GM10248 (cell line): ENCODE data around the gene CATSPERD.

Source experiments
- CTCF ChIA-PET: fragments of 300-600 bp; sonication (Branson Sonifier 250); formaldehyde crosslinking; extraction: SDS; loops from one replicate; lab custom pipeline; 2021; ENCODE audit warnings: antibody characterized with exemption; lab: Yijun Ruan, JAX
- POLR2A ChIA-PET: fragments of 350-650 bp; sonication (Branson Sonifier 250); formaldehyde crosslinking; extraction: SDS; loops from one replicate; lab custom pipeline; 2020; ENCODE audit warnings: antibody characterized with exemption; lab: Yijun Ruan, JAX
- DNase-seq: peaks from one replicate; pipeline ENCODE4 v3.0.0; 2012; ENCODE audit errors: extremely low spot score
- TF ChIP-seq, protein P1 (sequence below): IDR thresholded peaks from 2 replicates; pipeline ENCODE4 v1.5.1; 2012; ENCODE audit warnings: mild to moderate bottlenecking, low read depth; ENCODE audit errors: extremely low read depth, missing control alignments, control extremely low read depth

The CATSPERD gene

GRCh38 chr19:5707576-5708575 lies 12.6 kb upstream of the CATSPERD start:
- CTCF ChIA-PET, result interaction anchor here (1.5 to 7.9 kb wide), 2 partner anchors 13 to 20 kb away, joined by 4 to 64 read pairs; partner anchors contain the start of genes CATSPERD, LONP1 and RPL36
- POLR2A ChIA-PET, result interaction anchor here (1.1 to 2.0 kb wide), 2 partner anchors 13 to 17 kb away, joined by 5 to 9 read pairs; partner anchors contain the start of genes CATSPERD and LONP1

GRCh38 chr19:5711025-5711424 lies 9.4 kb upstream of the CATSPERD start:
- TF ChIP-seq, protein P1, sequence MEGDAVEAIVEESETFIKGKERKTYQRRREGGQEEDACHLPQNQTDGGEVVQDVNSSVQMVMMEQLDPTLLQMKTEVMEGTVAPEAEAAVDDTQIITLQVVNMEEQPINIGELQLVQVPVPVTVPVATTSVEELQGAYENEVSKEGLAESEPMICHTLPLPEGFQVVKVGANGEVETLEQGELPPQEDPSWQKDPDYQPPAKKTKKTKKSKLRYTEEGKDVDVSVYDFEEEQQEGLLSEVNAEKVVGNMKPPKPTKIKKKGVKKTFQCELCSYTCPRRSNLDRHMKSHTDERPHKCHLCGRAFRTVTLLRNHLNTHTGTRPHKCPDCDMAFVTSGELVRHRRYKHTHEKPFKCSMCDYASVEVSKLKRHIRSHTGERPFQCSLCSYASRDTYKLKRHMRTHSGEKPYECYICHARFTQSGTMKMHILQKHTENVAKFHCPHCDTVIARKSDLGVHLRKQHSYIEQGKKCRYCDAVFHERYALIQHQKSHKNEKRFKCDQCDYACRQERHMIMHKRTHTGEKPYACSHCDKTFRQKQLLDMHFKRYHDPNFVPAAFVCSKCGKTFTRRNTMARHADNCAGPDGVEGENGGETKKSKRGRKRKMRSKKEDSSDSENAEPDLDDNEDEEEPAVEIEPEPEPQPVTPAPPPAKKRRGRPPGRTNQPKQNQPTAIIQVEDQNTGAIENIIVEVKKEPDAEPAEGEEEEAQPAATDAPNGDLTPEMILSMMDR, result no peak
- no peak for DNase-seq
- ChIA-PET CTCF (interaction anchor here (1.5 to 7.9 kb wide), 3 partner anchors 10 to 23 kb away, joined by 3 to 64 read pairs (median 5); partner anchors contain the start of gene RPL36), POLR2A (interaction anchor here (0.6 to 1.3 kb wide), 2 partner anchors 20 to 1473 kb away, joined by 3 to 4 read pairs; no protein-coding TSS in a partner anchor)

More at GRCh38 chr19:5707576-5708575, 12.6 kb upstream of the CATSPERD start:
- no peak for DNase-seq
- TF ChIP-seq, protein P1, result no peak

GRCh38 chr19:5711713-5712161 lies 8.7 kb upstream of the CATSPERD start:
- POLR2A ChIA-PET, result interaction anchor here (0.6 to 1.3 kb wide), 3 partner anchors 16 to 1473 kb away, joined by 3 to 7 read pairs (median 3); partner anchors contain the start of gene RPL36
- DNase-seq, result no peak
- TF ChIP-seq, protein P1, result no peak
- CTCF ChIA-PET, result interaction anchor here (1.5 to 7.9 kb wide), 3 partner anchors 9 to 24 kb away, joined by 3 to 64 read pairs (median 5); partner anchors contain the start of gene RPL36

DNA sequence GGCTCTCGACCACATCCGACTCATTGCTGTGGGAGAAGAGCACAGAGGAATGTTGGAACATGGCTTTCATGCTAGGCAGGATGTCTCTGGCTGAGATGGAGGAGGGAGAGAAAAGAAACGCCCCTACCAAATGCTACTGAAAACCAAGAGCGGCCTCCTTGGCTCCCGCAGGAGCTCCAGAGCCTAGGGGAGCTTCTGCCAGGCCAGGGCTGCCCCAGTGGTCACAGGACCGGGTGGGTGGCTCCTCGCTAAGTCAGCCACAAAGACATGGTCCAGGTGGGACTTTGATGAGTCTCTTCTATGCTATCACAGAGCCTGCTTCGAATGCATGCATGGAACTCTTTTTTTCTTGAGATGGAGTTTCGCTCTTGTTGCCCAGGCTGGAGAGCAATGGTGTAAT lies 7.2 kb upstream of the CATSPERD start:
- TF ChIP-seq, protein P1, result no peak
- ChIA-PET POLR2A (interaction anchor here (0.9 to 1.1 kb wide), 2 partner anchors 22 to 26 kb away, joined by 3 read pairs; no protein-coding TSS in a partner anchor), CTCF (interaction anchor here (1.4 to 7.9 kb wide), 3 partner anchors 22 to 81 kb away, joined by 3 to 64 read pairs (median 7); partner anchors contain the start of gene RPL36)
- no peak for DNase-seq

- ChIA-PET POLR2A (interaction anchor here (0.6 to 1.2 kb wide), 3 partner anchors 11 to 746 kb away, joined by 3 to 5 read pairs (median 3); partner anchors contain the start of gene KDM4B), CTCF (interaction anchor here (7.9 kb wide), 1 partner anchor 27 kb away, joined by 64 read pairs; the partner anchor contains the start of gene RPL36)
- TF ChIP-seq, protein P1, result no peak
- DNase-seq, result no peak
Observed at GRCh38 chr19:5714816-5715215, 5.6 kb upstream of the CATSPERD start.
